ENCODE data around the gene ADAMTS15.
A peak's percentile ranks its signal among the peaks of the same experiment; 100 is the strongest.

ADAMTS15 gene

DNA sequence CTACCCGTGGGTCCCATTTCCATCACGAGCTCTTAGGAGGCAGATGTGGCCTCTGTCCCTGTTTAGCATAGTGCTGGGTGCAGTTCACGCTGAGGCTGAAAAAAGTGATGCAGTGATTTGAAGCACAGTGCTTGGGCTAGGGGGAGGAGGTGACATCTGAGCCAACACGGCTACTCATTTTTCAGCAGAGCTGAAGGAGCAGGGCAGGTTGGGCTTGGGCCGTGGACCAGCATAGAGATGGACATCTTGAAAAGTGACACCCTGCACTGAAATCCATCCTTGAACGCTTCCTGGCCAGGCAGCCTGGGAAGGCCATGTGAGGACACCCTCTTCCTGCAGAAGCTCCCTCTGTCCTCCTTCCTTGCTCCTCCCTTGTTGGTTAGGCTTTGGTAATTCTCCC is 66.4 kb downstream of the ADAMTS15 start:
- H3K9me3 ChIP-seq (ENCODE audit: control insufficient read depth, insufficient read depth, low read depth, low read length): no peaks in the 10 kb centered on the region
- no peaks in the 10 kb centered on the region for H3K36me3 ChIP-seq (ENCODE audit: control insufficient read depth in 2 of 2, insufficient read depth in 1 of 2, low read length in 2 of 2)
- TF ChIP-seq, protein P1, sequence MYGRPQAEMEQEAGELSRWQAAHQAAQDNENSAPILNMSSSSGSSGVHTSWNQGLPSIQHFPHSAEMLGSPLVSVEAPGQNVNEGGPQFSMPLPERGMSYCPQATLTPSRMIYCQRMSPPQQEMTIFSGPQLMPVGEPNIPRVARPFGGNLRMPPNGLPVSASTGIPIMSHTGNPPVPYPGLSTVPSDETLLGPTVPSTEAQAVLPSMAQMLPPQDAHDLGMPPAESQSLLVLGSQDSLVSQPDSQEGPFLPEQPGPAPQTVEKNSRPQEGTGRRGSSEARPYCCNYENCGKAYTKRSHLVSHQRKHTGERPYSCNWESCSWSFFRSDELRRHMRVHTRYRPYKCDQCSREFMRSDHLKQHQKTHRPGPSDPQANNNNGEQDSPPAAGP (tag by site-specific recombination; IDR thresholded peaks at IDR 0.05): no peak
- H3K4me1 ChIP-seq (ENCODE audit: control insufficient read depth, insufficient read depth, low read length): no peaks in the 10 kb centered on the region
- ChIA-PET POLR2A (no interaction called here), CTCF (interaction anchor here (0.5 kb wide), 1 partner anchor 595 kb away, joined by 4 read pairs; no protein-coding TSS in a partner anchor)
- H3K4me3 ChIP-seq (ENCODE audit: low read depth, low read length): no peak overlapping the region
- no peak overlapping the region for H3K27ac ChIP-seq (ENCODE audit: extremely low read depth, low read depth, low read length)

DNA sequence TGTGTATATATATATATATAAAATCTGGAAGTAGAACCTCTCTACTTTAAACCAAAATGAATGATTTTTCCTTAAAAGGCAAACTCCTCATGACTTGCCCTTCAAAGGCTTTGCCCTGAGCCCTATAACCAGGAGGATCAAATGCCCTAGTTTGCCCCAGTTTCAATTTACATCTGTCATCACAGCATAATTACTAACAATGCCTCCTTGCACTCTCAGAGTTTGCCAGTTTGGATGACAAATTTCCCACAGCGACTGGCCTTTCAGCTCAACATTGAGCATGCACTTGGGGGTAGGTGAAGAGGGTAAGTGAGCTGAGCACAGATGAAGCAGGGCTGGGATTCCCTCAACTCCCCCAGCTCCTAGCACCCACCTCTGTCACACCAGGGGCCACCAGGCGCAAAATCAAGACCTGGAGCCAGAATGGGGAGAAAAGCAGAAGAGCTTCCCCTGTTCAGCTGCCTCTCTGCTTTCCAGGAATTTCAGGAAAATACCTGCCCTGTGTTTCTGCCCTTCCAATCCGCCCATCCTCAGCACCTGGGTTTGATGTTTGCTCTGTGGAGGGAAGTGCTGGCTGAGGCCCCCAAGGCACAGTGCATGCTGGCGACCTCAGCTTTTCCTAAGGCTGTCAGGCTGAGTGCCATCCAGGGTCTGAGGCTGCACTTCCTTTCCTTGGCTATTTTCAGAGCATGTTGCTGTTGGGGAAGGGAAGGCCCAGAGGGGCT is 67.5 kb downstream of the ADAMTS15 start:
- Histone ChIP-seq H3K4me3 (ENCODE audit: low read depth, low read length) (no peak overlapping the region), H3K9me3 (ENCODE audit: control insufficient read depth, insufficient read depth, low read depth, low read length) (no peaks in the 10 kb centered on the region), H3K4me1 (ENCODE audit: control insufficient read depth, insufficient read depth, low read length) (no peaks in the 10 kb centered on the region), H3K27ac (ENCODE audit: extremely low read depth, low read depth, low read length) (no peak overlapping the region), H3K36me3 (ENCODE audit: control insufficient read depth in 2 of 2, insufficient read depth in 1 of 2, low read length in 2 of 2) (no peaks in the 10 kb centered on the region)
- ChIA-PET POLR2A (interaction anchor here (1.2 kb wide), 1 partner anchor 12 kb away, joined by 5 read pairs; no protein-coding TSS in a partner anchor), CTCF (interaction anchor here (0.6 to 1.3 kb wide), 2 partner anchors 12 to 346 kb away, joined by 3 read pairs; no protein-coding TSS in a partner anchor)
- TF ChIP-seq, protein P2, sequence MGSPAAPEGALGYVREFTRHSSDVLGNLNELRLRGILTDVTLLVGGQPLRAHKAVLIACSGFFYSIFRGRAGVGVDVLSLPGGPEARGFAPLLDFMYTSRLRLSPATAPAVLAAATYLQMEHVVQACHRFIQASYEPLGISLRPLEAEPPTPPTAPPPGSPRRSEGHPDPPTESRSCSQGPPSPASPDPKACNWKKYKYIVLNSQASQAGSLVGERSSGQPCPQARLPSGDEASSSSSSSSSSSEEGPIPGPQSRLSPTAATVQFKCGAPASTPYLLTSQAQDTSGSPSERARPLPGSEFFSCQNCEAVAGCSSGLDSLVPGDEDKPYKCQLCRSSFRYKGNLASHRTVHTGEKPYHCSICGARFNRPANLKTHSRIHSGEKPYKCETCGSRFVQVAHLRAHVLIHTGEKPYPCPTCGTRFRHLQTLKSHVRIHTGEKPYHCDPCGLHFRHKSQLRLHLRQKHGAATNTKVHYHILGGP (tag by site-specific recombination; IDR thresholded peaks at IDR 0.05): peak; percentile 31; the same call in 1 of the 2 replicates
- TF ChIP-seq ZNF140 (tag by site-specific recombination; IDR thresholded peaks at IDR 0.05) (no peak), ZNF660 (tag by site-specific recombination; IDR thresholded peaks at IDR 0.05) (no peak)

DNA sequence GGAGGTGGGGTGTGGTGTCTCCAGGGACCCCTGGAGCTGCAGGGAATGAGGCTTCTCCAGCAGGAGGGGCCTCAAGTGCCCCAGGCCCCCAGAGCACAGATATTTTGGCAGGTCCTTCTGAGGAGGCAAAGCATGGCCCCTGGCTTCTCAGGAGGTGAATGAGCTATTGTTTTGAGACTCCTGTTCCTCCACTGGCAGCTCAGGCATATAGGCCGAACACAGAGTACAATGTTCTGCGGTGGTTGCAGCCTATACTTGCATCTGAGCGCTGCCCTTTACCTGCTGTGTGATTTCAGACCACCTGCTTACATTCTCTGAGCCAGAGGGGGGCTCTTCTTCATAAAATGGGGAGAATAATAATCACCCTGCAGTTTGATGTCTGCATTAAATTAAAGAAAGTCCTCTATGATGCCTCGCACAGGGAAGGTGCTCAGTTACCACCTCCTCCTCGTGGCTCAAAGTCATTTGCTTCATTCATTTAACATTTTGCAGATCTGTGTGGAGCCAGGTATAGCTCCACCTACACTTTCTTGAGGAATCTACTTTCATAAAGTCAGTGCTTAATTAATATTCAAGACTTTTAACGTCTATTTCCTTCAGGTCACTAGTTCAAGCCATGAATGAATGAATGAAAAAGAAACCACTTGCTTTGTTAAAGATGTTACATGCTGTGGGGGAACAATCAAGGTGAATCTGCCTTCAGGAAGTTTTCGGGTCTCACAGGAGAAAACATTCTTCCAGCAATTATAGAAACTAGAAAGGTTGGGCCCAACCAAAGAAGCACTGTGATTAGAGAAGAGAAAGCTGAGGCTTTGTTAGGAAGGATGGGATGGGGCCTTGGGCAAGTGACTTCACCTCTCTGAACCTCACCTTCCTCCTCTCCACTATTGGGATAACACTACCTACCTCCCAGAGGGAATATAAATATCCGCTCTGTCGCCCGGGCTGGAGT is 68.4 kb downstream of the ADAMTS15 start:
- Histone ChIP-seq H3K9me3 (ENCODE audit: control insufficient read depth, insufficient read depth, low read depth, low read length) (no peaks in the 10 kb centered on the region), H3K36me3 (ENCODE audit: control insufficient read depth in 2 of 2, insufficient read depth in 1 of 2, low read length in 2 of 2) (no peaks in the 10 kb centered on the region), H3K4me3 (ENCODE audit: low read depth, low read length) (no peak overlapping the region), H3K4me1 (ENCODE audit: control insufficient read depth, insufficient read depth, low read length) (no peaks in the 10 kb centered on the region), H3K27ac (ENCODE audit: extremely low read depth, low read depth, low read length) (no peak overlapping the region)
- POLR2A ChIA-PET: interaction anchor here (1.2 kb wide), 1 partner anchor 11 kb away, joined by 5 read pairs; no protein-coding TSS in a partner anchor
- CTCF ChIA-PET: interaction anchor here (0.6 to 1.3 kb wide), 3 partner anchors 11 to 345 kb away, joined by 3 to 4 read pairs (median 3); no protein-coding TSS in a partner anchor
- TF ChIP-seq ZBTB17 (tag by site-specific recombination; IDR thresholded peaks at IDR 0.05) (0 out of 2 replicates have a peak, but pooled peaks have one; percentile 26), ZEB2 (tag by site-specific recombination; IDR thresholded peaks at IDR 0.05) (no peak), ZSCAN16 (tag by site-specific recombination; IDR thresholded peaks at IDR 0.05) (no peak)
- TF ChIP-seq, protein P3, sequence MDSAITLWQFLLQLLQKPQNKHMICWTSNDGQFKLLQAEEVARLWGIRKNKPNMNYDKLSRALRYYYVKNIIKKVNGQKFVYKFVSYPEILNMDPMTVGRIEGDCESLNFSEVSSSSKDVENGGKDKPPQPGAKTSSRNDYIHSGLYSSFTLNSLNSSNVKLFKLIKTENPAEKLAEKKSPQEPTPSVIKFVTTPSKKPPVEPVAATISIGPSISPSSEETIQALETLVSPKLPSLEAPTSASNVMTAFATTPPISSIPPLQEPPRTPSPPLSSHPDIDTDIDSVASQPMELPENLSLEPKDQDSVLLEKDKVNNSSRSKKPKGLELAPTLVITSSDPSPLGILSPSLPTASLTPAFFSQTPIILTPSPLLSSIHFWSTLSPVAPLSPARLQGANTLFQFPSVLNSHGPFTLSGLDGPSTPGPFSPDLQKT (IDR thresholded peaks at IDR 0.05; ENCODE audit: borderline replicate concordance, low read depth, low read length): no peak

DNA sequence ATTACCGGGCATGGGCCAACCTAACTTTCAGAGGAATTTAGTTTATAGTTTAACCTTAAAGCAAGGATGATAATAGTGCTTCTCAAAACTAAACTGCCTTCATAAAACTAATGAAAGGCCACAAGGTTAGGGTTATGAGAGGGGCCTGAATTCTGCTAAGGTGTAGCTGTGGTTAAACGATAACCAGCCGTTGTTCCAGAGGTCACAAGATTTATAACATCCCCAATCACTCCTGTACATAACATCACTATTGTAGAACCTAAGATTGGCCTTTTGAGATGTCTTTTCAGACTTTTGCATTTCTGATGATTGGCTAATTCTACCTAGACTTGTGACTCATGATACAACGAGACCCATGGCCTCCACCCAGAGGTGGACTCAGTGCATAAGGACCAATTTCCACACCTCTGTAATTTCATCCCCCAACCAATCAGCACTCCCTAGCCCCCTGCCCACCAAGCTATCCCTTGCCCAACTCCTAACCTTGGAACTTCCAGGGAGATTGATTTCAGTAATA is 69.8 kb downstream of the ADAMTS15 start:
- Histone ChIP-seq H3K9me3 (ENCODE audit: control insufficient read depth, insufficient read depth, low read depth, low read length) (no peaks in the 10 kb centered on the region), H3K36me3 (ENCODE audit: control insufficient read depth in 2 of 2, insufficient read depth in 1 of 2, low read length in 2 of 2) (no peaks in the 10 kb centered on the region), H3K4me1 (ENCODE audit: control insufficient read depth, insufficient read depth, low read length) (no peaks in the 10 kb centered on the region), H3K27ac (ENCODE audit: extremely low read depth, low read depth, low read length) (no peak overlapping the region), H3K4me3 (ENCODE audit: low read depth, low read length) (no peak overlapping the region)
- ChIA-PET POLR2A (no interaction called here), CTCF (interaction anchor here (1.4 kb wide), 1 partner anchor 11 kb away, joined by 3 read pairs; no protein-coding TSS in a partner anchor)
- TF ChIP-seq ZNF707 (tag by site-specific recombination; IDR thresholded peaks at IDR 0.05): no peak
- TF ChIP-seq ZSCAN30 (tag by site-specific recombination; IDR thresholded peaks at IDR 0.05): no peak
- TF ChIP-seq, protein P4, sequence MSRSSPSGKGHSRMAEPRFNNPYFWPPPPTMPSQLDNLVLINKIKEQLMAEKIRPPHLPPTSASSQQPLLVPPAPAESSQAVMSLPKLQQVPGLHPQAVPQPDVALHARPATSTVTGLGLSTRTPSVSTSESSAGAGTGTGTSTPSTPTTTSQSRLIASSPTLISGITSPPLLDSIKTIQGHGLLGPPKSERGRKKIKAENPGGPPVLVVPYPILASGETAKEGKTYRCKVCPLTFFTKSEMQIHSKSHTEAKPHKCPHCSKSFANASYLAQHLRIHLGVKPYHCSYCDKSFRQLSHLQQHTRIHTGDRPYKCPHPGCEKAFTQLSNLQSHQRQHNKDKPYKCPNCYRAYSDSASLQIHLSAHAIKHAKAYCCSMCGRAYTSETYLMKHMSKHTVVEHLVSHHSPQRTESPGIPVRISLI (tag by site-specific recombination; IDR thresholded peaks at IDR 0.05): no peak
- TF ChIP-seq TCF7L2 (IDR thresholded peaks at IDR 0.05; ENCODE audit: borderline replicate concordance, low read depth, low read length): no peak

Data from HEK293 (cell line).